WTC11 (cell line): ENCODE measurements around the gene FHAD1.

Experiments
- CREM ChIP-seq: sonication (generic); formaldehyde crosslinking; IDR thresholded peaks from 2 replicates; pipeline ENCODE4 v1.8.1; 2022; ENCODE audit warnings: mild to moderate bottlenecking, missing genetic modification reagents, moderate library complexity
- JUN ChIP-seq: sonication (generic); formaldehyde crosslinking; IDR thresholded peaks from 2 replicates; pipeline ENCODE4 v1.8.0; 2023; ENCODE audit warnings: mild to moderate bottlenecking, missing genetic modification reagents
- TF ChIP-seq, protein P1 (sequence below): sonication (generic); formaldehyde crosslinking; IDR thresholded peaks from 2 replicates; pipeline ENCODE4 v1.8.1; 2022; ENCODE audit warnings: low read depth, missing genetic modification reagents, borderline replicate concordance
- TF ChIP-seq, protein P2 (sequence below): fragments of 200-600 bp; IDR thresholded peaks from 2 replicates; pipeline ENCODE4 v1.8.0; 2022; ENCODE audit warnings: antibody characterized with exemption
- TF ChIP-seq, protein P3 (sequence below): sonication (generic); formaldehyde crosslinking; IDR thresholded peaks from 2 replicates; pipeline ENCODE4 v1.8.1; 2023; ENCODE audit warnings: mild to moderate bottlenecking, missing genetic modification reagents, moderate library complexity
- TF ChIP-seq, protein P4 (sequence below): sonication (generic); formaldehyde crosslinking; IDR thresholded peaks from 2 replicates; pipeline ENCODE4 v1.8.0; 2022; ENCODE audit warnings: mild to moderate bottlenecking, missing genetic modification reagents
- TF ChIP-seq, protein P5 (sequence below): sonication (generic); formaldehyde crosslinking; conservative IDR thresholded peaks from 2 replicates; pipeline ENCODE4 v1.8.1; 2022; ENCODE audit warnings: mild to moderate bottlenecking, missing genetic modification reagents

DNA sequence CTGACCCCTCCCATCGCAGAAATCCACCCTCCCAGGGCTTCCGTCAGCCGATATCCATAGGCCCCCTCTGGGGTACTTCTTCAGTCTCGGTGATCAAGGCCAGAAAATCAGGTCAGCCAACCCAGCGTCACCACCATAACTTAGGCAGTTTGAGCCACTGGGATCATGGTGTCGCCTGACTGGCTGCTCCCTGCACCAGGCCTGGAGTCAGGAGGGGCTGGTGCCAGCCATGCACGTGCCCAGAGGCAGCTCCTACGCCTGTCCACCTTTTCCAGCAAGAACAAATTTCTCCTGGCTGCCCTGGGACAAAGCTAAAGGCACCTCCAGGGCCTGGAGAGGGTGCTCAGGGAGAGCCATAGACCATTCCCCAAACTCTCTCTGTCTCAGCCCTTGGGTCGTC, 186.4 kb downstream of the FHAD1 start:
- TF ChIP-seq, protein P1, sequence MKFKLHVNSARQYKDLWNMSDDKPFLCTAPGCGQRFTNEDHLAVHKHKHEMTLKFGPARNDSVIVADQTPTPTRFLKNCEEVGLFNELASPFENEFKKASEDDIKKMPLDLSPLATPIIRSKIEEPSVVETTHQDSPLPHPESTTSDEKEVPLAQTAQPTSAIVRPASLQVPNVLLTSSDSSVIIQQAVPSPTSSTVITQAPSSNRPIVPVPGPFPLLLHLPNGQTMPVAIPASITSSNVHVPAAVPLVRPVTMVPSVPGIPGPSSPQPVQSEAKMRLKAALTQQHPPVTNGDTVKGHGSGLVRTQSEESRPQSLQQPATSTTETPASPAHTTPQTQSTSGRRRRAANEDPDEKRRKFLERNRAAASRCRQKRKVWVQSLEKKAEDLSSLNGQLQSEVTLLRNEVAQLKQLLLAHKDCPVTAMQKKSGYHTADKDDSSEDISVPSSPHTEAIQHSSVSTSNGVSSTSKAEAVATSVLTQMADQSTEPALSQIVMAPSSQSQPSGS (CRISPR knock-in tag) = no peak
- TF ChIP-seq, protein P2, sequence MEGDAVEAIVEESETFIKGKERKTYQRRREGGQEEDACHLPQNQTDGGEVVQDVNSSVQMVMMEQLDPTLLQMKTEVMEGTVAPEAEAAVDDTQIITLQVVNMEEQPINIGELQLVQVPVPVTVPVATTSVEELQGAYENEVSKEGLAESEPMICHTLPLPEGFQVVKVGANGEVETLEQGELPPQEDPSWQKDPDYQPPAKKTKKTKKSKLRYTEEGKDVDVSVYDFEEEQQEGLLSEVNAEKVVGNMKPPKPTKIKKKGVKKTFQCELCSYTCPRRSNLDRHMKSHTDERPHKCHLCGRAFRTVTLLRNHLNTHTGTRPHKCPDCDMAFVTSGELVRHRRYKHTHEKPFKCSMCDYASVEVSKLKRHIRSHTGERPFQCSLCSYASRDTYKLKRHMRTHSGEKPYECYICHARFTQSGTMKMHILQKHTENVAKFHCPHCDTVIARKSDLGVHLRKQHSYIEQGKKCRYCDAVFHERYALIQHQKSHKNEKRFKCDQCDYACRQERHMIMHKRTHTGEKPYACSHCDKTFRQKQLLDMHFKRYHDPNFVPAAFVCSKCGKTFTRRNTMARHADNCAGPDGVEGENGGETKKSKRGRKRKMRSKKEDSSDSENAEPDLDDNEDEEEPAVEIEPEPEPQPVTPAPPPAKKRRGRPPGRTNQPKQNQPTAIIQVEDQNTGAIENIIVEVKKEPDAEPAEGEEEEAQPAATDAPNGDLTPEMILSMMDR = no peak
- TF ChIP-seq CREM (CRISPR knock-in tag) (no peak), JUN (CRISPR knock-in tag) (no peak)
- TF ChIP-seq, protein P3, sequence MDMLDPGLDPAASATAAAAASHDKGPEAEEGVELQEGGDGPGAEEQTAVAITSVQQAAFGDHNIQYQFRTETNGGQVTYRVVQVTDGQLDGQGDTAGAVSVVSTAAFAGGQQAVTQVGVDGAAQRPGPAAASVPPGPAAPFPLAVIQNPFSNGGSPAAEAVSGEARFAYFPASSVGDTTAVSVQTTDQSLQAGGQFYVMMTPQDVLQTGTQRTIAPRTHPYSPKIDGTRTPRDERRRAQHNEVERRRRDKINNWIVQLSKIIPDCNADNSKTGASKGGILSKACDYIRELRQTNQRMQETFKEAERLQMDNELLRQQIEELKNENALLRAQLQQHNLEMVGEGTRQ (CRISPR knock-in tag) = no peak
- TF ChIP-seq, protein P4, sequence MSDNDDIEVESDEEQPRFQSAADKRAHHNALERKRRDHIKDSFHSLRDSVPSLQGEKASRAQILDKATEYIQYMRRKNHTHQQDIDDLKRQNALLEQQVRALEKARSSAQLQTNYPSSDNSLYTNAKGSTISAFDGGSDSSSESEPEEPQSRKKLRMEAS (CRISPR knock-in tag) = no peak
- TF ChIP-seq, protein P5, sequence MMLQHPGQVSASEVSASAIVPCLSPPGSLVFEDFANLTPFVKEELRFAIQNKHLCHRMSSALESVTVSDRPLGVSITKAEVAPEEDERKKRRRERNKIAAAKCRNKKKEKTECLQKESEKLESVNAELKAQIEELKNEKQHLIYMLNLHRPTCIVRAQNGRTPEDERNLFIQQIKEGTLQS (CRISPR knock-in tag) = no peak
